ENCODE results near the gene GMPR. TPM values are rescaled to one million over a fixed set of nuclear protein-coding genes. Genes with fewer than 3 reads are reported as not detected.

GMPR gene
- total and polyA plus RNA-seq, 10 of the 15 experiments (the other 5 are each of a cell fraction or from before 2014, with no cell fraction given), result 0.15 to 1.8 (median 0.49) TPM; not detected in 1

DNA sequence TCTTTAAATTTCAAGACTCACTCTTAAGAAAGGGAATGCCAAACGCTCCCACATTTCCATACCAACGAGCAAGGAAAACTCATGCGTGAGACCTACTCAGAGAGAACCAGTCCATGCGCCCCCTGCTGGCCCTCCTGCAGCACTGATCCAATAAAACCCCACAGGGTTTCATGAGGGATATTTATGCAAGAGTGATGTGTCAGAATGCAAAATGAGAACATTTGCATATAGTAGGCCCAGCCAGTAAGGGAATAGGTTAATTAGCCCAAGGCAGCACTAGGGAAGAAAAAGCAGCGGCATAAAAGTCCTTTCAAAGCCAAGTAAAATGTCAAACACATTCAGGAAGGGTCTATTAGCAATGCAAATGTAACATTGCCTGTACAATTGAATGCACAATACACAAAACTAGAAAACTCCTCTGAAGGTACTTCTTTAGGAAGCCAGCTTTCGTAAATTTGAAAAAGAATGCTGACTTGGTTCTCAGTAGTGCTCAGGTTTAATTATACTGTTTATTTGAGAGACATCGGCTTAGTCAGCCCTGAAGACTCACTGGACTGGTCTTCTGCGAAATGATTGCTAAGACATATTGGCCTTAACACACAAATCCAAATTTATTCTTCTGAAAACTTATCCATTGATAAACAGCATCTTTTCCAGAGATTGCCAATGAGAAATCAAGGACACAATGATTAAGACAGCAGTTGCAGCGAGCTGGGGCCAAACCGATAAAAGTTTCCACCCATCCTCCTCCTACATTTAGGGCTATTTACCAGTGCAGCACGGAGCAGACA is 93.2 kb downstream of the GMPR start (continued):
- TF ChIP-seq, protein P1, sequence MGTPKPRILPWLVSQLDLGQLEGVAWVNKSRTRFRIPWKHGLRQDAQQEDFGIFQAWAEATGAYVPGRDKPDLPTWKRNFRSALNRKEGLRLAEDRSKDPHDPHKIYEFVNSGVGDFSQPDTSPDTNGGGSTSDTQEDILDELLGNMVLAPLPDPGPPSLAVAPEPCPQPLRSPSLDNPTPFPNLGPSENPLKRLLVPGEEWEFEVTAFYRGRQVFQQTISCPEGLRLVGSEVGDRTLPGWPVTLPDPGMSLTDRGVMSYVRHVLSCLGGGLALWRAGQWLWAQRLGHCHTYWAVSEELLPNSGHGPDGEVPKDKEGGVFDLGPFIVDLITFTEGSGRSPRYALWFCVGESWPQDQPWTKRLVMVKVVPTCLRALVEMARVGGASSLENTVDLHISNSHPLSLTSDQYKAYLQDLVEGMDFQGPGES (IDR thresholded peaks at IDR 0.05), result no peak
- TF ChIP-seq TCF3 (IDR thresholded peaks at IDR 0.05; ENCODE audit: borderline replicate concordance, insufficient read depth, low read depth, low read length) (no peak), EZH2 (IDR thresholded peaks at IDR 0.05; ENCODE audit: borderline replicate concordance, control insufficient read depth, low read depth, low read length) (no peak), NFXL1 (IDR thresholded peaks at IDR 0.05; ENCODE audit: borderline replicate concordance) (no peak), KDM1A (IDR thresholded peaks at IDR 0.05; ENCODE audit: borderline replicate concordance) (no peak), ESRRA (IDR thresholded peaks at IDR 0.05; ENCODE audit: low read length) (no peak), CHD2 (IDR thresholded peaks at IDR 0.05; ENCODE audit: borderline replicate concordance, low read depth, low read length) (no peak), EGR1 (IDR thresholded peaks at IDR 0.05; ENCODE audit: borderline replicate concordance in 1 of 2, low read depth in 2 of 2, low read length in 2 of 2) (no peak), KLF5 (IDR thresholded peaks at IDR 0.05; ENCODE audit: partially characterized antibody) (no peak), ZNF24 (IDR thresholded peaks at IDR 0.05) (no peak), HDGF (IDR thresholded peaks at IDR 0.05) (no peak), MEF2A (IDR thresholded peaks at IDR 0.05; ENCODE audit: insufficient read depth, low read depth, low read length) (0 out of 2 replicates have a peak, but pooled peaks have one; percentile 49), NFYA (IDR thresholded peaks at IDR 0.05; ENCODE audit: borderline replicate concordance, low read depth, low read length) (no peak), PBX3 (IDR thresholded peaks at IDR 0.05; ENCODE audit: insufficient replicate concordance, low read depth, low read length) (no peak), MYC (IDR thresholded peaks at IDR 0.05; ENCODE audit: insufficient read depth, insufficient read length, insufficient replicate concordance, low read length, severe bottlenecking) (no peak), EED (IDR thresholded peaks at IDR 0.05; ENCODE audit: low read depth) (0 out of 2 replicates have a peak, but pooled peaks have one; percentile 33), RAD21 (IDR thresholded peaks at IDR 0.05; ENCODE audit: insufficient read depth, low read depth, low read length) (peak; percentile 71), JUNB (IDR thresholded peaks at IDR 0.05) (no peak), RCOR1 (conservative IDR thresholded peaks at IDR 0.05; ENCODE audit: low read depth, low read length) (no peak), NFIC (IDR thresholded peaks at IDR 0.05; ENCODE audit: low read depth, low read length) (no peak), ETV6 (conservative IDR thresholded peaks at IDR 0.05 in 1 of 2, IDR thresholded peaks at IDR 0.05 in 1 of 2; ENCODE audit: borderline replicate concordance in 1 of 2, low read depth in 1 of 2) (no peak), ASH2L (IDR thresholded peaks at IDR 0.05; ENCODE audit: borderline replicate concordance, low read depth) (no peak), CREB1 (IDR thresholded peaks at IDR 0.05; ENCODE audit: low read depth) (0 out of 2 replicates have a peak, but pooled peaks have one; percentile 23)
- TF ChIP-seq, protein P2, sequence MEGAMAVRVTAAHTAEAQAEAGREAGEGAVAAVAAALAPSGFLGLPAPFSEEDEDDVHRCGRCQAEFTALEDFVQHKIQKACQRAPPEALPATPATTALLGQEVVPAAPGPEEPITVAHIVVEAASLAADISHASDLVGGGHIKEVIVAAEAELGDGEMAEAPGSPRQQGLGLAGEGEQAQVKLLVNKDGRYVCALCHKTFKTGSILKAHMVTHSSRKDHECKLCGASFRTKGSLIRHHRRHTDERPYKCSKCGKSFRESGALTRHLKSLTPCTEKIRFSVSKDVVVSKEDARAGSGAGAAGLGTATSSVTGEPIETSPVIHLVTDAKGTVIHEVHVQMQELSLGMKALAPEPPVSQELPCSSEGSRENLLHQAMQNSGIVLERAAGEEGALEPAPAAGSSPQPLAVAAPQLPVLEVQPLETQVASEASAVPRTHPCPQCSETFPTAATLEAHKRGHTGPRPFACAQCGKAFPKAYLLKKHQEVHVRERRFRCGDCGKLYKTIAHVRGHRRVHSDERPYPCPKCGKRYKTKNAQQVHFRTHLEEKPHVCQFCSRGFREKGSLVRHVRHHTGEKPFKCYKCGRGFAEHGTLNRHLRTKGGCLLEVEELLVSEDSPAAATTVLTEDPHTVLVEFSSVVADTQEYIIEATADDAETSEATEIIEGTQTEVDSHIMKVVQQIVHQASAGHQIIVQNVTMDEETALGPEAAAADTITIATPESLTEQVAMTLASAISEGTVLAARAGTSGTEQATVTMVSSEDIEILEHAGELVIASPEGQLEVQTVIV (IDR thresholded peaks at IDR 0.05; ENCODE audit: borderline replicate concordance, partially characterized antibody), result no peak
